Retinal pigment epithelial cell (primary cell): ENCODE results near the gene KLF18.

ENCODE experiments used
- DNase-seq: peaks from one replicate; pipeline ENCODE4 v3.0.0-alpha.2; 2010; ENCODE audit warnings: low read depth
- H3K4me3 ChIP-seq: 2 replicates; pipeline ENCODE4 v1.5.1; 2011; ENCODE audit warnings: mild to moderate bottlenecking, low read length, control low read depth, moderate library complexity
- CTCF ChIP-seq: conservative IDR thresholded peaks from 2 replicates; pipeline ENCODE4 v1.5.1; 2011; ENCODE audit warnings: low read depth, low read length, control low read depth, inconsistent platforms

The KLF18 gene

GRCh38 chr1:44094047-44094446, 47.4 kb downstream of the KLF18 start:
- TF ChIP-seq CTCF = no peak
- no peak for DNase-seq
- H3K4me3 ChIP-seq = no peak overlapping the region

- no peak overlapping the region for H3K4me3 ChIP-seq
- DNase-seq = no peak
- TF ChIP-seq CTCF = no peak
Measured at GRCh38 chr1:44090429-44091252, 50.8 kb downstream of the KLF18 start.

- DNase-seq = no peak
- H3K4me3 ChIP-seq = no peak overlapping the region
- TF ChIP-seq CTCF = no peak
Measured at GRCh38 chr1:44089371-44090048, 51.9 kb downstream of the KLF18 start.
